H54 (cell line): ENCODE data around the gene HAO1.
"Not testable (repeated sequence)": the region's sequence is repeated elsewhere in the genome, so short reads cannot be mapped to it uniquely, and the experiment has no call there.

Experiments used
- DNase-seq: peaks from one replicate; pipeline ENCODE4 v3.0.0; 2011; ENCODE audit warnings: low spot score, mixed read lengths; ENCODE audit not compliant: insufficient read length
- FAIRE-seq: peaks from 3 replicates; lab custom pipeline; 2011; peaks lifted over from hg19 to GRCh38; lab: Jason Lieb, UNC
- POLR2A ChIP-seq: IDR thresholded peaks from 2 replicates; pipeline ENCODE4 v1.6.1; 2011; ENCODE audit warnings: low read depth, mild to moderate bottlenecking, low read length

The HAO1 gene

DNA sequence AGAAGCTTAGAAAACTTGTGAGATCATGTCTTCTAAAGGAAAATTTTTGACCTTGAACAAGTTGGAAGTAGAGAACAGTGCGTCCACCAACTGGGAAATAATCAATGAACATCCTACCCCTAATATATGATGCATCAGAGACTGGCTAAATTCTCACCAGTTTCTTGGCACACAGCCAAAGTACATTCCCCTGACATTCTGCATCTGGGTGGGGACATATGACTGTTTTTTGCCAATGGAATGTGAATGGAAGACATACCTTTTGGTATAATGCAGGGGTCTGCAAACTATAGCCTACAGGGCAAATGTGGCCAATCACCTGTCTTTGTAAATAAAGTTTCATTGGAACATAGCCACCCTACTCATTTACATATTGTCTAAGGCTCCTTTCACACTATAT is 84.7 kb downstream of the HAO1 start:
- no peak for FAIRE-seq
- no peak for DNase-seq
- TF ChIP-seq POLR2A, result no peak

DNA sequence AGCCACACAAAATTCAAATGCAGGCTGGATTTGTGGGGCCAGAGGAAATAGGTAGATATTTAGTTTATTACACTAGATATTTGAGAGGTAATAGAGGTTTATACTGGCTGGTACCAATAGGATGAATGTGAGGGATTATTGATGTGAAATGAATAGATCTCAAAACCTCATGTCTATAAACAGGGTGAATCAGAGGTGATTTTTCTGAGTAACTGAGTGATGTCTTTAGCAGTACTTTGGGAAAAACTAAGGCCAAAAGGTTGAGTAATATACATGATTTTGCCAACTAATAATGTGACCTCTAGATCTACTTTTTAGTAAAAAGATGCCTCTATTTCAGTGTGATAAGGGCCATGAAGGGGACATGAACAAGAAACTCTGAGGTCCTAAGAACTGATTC is 86.8 kb downstream of the HAO1 start:
- TF ChIP-seq POLR2A, result no peak
- FAIRE-seq (no peak), DNase-seq (no peak)

DNA sequence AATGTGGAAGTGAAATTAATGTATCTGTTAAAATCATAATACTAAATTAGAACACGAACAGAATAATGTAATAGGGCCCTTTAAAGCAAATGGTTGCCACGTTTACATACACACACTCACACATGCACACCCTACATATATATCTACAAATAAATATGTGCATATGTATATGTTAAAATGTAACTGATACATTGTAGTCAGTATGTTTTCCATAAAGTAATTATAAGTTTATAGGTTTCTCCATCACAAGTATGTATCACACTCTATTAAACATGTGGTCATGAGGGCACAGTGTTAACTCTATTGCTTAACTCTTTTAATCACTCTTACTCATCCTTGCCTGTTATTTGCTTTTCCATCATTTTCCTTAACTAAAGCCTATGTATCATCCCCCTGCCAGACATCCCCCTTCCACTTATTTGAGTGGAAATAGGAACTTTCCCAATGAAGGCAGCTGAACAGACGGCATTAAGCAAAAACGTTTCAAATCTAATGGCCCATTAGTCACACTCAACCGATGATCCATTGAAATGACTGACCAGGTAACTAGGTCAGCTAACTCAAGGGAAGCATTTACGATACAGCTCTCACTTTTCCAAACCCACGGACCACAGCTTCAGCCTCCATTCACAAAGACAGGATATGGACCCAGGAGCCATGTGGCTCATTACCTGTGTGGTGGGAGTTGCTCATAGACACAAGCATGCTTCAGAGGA is 89.3 kb downstream of the HAO1 start:
- TF ChIP-seq POLR2A, result no peak
- DNase-seq (no peak), FAIRE-seq (peak; percentile 30)

DNA sequence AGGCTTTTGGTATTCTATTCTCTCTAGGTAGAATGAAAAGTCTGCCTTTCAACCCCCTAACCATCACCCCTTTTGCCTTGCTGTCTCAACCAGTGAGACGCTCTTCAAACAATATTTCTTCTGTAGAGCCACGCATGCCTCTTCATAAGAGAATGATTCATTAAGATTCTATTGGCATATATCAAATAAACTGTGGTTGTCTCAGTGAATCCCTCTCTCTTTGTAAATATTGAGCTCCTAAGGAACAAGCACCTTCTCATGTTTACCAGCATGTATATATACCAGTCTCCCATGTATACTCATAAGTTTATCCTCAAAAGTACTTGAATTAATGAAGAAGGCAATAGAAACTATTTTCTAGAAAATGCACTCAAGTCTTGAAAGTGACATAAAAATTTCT is 90.6 kb downstream of the HAO1 start:
- no peak for FAIRE-seq
- DNase-seq, result no peak

DNA sequence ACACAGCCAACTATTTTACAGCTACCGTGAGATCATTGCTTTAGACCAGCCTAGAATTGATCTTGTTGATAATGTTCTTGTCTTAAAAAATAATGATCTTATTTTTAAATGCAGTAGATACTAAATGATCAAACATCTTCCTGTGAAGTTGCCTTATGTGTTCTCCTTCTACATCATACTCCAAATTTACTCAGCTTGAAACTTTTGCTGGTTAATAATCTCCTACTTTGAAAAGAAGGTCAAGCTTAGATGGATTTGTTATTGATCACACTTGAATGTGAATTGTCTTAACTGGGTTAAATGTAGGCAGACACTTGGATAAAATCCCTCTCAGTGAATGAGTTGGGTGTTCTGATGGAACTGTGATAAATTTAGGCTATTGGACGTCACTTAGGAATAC is 91.9 kb downstream of the HAO1 start:
- DNase-seq (no peak), FAIRE-seq (no peak)
- no peak for TF ChIP-seq POLR2A

More for the DNA sequence above, 90.6 kb downstream of the HAO1 start:
- TF ChIP-seq POLR2A, result no peak

DNA sequence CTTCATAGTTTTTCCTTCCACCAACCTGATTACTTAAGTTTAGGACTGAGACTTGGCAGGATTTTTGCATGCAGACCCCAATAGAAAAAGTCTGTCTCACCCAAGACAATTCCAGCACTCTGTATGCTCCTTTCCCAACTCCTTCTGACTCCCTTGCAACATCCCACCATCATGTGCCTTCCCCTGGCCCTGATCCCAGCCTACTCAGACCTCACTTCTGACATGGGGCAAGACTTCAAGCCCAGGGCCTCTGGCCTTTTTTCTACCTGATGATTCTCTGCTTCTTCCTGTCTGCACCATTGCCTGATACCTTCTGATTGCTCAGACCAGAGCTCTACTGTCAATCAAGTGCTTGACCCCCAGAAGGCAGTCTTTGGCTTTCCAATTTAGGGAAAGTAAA is 96.6 kb downstream of the HAO1 start:
- FAIRE-seq, result no peak
- no peak for TF ChIP-seq POLR2A
- DNase-seq, result no peak

DNA sequence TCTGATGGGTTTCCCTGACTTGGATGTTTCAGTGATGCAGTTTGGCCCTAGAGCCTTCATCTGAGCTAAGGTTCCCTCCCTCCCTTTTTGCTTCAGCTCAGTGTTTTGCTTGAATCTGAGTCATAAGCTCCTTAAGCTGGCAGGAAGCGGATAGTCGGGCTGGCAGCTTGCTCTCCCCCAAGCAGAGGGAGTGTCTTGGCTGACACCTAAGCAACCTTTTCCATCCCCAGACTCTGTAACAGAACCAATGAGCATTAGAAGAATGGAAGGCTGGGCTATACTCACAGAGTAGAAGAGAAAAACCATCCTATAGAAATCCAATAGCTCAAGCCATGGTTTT is 98.3 kb downstream of the HAO1 start:
- peak; percentile 32 for DNase-seq
- no peak for TF ChIP-seq POLR2A

DNA sequence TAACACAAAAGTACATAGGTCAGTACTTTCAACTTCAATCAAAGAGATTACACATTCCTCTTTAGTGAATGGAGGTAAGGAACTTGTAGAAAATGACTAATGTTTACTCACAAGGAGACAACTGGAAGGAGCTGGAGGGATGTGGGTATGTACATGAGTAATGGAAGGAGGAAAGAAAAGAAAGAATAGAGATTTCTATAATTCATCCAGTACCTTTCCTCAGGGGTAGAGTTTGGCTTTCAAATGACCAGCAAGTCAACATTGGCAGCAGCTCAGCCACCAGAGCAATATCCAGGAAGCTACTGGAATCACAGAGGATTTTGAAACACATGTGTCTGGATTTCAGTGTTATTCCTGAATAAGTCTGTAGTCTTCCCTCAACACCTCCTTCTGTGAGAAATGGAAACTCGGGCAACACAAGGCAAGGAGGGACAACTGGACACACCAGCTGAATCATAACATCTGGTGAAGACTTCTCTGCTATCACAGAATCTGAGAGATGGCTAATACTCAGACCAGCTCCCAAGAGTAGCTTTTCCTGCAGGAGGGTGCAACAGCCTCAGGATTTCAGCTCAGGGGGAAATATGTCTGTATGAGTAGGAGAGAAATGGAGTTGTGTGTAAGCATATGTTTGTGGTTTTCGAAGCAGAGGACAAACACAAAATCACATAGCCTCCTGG is 98.8 kb downstream of the HAO1 start:
- peak; percentile 91 for FAIRE-seq

More for the DNA sequence above, 98.3 kb downstream of the HAO1 start:
- peak; percentile 99 for FAIRE-seq

DNA sequence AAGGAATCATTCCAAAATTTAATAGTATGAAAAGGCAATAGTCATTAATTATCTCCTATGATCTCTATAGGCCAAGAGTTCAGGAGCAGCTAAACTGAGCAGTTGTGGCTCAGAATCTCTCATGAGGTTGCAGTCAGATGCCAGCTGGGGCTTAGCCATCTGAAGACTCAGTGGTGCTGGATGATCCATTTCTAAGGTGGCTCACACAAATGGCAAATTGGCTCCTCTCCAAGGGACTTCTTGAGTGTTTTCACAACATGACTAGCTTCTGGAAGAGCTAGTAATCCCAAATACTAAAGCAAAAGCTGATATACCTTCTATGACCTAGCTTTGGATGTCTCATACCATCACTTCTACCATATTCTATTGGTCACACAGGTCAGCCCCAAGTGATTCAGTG is 104.2 kb downstream of the HAO1 start:
- DNase-seq (no peak), FAIRE-seq (no peak)
- no peak for TF ChIP-seq POLR2A

More for the DNA sequence above, 98.8 kb downstream of the HAO1 start:
- peak; percentile 29 for DNase-seq
- TF ChIP-seq POLR2A, result no peak

DNA sequence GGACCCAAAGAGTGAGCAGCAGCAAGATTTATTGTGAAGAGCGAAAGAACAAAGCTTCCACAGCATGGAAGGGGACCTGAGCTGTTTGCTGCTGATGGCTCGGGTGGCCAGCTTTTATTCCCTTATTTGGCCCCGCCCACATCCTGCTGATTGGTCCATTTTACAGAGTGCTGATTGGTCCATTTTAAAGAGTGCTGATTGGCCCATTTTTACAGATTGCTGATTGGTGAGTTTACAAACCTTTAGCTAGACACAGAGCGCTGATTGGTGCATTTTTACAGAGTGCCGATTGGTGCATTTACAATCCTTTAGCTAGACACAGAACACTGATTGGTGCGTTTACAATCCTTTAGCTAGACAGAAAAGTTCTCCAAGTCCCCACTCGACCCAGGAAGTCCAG is 105.8 kb downstream of the HAO1 start:
- FAIRE-seq, DNase-seq: not testable (repeated sequence)
